ENCODE data around the gene EXOSC1.

DNA sequence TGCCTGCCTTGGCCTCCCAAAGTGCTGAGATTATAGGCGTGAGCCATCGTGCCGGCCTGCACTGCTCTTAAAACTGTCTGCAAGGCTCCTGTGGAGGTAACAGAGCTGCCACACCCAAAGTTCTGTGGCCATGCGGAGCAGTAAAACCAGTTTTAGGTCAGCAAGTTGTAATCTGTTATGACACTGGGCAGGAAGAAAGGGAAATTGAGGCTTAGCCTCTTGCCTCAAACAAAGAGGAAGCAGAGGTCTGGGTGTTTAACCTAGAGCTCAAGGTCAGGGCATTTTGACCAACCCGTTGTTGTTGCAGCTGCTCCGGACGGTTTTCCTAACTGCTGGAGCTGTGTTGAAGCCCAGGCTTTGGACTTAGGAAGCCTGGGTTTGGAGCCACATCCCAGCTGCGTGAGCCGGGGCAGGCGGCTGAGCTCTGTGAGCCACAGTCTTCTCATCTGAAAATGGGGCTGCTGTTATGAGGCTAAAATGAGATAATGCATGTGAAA is 37.3 kb downstream of the EXOSC1 start:
- TF ChIP-seq, protein P1, sequence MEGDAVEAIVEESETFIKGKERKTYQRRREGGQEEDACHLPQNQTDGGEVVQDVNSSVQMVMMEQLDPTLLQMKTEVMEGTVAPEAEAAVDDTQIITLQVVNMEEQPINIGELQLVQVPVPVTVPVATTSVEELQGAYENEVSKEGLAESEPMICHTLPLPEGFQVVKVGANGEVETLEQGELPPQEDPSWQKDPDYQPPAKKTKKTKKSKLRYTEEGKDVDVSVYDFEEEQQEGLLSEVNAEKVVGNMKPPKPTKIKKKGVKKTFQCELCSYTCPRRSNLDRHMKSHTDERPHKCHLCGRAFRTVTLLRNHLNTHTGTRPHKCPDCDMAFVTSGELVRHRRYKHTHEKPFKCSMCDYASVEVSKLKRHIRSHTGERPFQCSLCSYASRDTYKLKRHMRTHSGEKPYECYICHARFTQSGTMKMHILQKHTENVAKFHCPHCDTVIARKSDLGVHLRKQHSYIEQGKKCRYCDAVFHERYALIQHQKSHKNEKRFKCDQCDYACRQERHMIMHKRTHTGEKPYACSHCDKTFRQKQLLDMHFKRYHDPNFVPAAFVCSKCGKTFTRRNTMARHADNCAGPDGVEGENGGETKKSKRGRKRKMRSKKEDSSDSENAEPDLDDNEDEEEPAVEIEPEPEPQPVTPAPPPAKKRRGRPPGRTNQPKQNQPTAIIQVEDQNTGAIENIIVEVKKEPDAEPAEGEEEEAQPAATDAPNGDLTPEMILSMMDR (IDR thresholded peaks at IDR 0.05), result no peak
- TF ChIP-seq POLR2A (IDR thresholded peaks at IDR 0.05), result no peak
- TF ChIP-seq POLR2AphosphoS5 (IDR thresholded peaks at IDR 0.05; ENCODE audit: insufficient read depth in 1 of 2, low read depth in 1 of 2), result peak in 1 of 2 donors; percentile 74

Data from vagina (tissue), 2 donors.